NCI-H2196 treated with DMSO at 0.1 percent for 48 hours (cell line): Measurements from ENCODE around the gene ADARB2.

Experiments used
- DNase-seq: peaks from one replicate; lab custom pipeline; 2025; ENCODE audit not compliant: unreplicated experiment; lab: John Stamatoyannopoulos, UW

Gene ADARB2

GRCh38 chr10:1377740-1378397 is 359.5 kb downstream of the ADARB2 start:
- no peak for DNase-seq

DNA sequence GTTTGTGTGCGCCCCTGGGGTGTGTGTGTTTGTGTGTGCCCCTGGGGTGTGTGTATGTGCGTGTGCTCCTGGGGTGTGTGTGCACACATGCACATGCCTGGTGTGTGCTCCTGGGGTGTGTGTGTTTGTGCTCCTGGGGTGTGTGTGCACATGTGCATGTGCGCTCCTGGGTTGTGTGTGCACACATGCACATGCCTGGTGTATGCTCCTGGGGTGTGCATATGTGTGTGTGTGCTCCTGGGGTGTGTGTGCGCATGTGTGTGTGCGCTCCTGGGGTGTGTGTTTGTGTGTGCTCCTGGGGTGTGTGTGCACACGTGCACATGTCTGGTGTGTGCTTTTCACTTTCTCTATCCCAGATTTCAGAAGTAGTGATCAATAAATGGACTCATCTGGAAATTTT is 360.1 kb downstream of the ADARB2 start:
- no peak for DNase-seq

- DNase-seq, result no peak
Measured at GRCh38 chr10:1376384-1376945, 360.9 kb downstream of the ADARB2 start.

- DNase-seq, result no peak
Measured at GRCh38 chr10:1375346-1376170, 361.8 kb downstream of the ADARB2 start.

- DNase-seq, result no peak
Measured at GRCh38 chr10:1374511-1375345, 362.6 kb downstream of the ADARB2 start.

GRCh38 chr10:1373287-1373686 is 364.0 kb downstream of the ADARB2 start:
- DNase-seq, result no peak

GRCh38 chr10:1372212-1372611 is 365.1 kb downstream of the ADARB2 start:
- no peak for DNase-seq

GRCh38 chr10:1370298-1370697 is 367.0 kb downstream of the ADARB2 start:
- no peak for DNase-seq

DNA sequence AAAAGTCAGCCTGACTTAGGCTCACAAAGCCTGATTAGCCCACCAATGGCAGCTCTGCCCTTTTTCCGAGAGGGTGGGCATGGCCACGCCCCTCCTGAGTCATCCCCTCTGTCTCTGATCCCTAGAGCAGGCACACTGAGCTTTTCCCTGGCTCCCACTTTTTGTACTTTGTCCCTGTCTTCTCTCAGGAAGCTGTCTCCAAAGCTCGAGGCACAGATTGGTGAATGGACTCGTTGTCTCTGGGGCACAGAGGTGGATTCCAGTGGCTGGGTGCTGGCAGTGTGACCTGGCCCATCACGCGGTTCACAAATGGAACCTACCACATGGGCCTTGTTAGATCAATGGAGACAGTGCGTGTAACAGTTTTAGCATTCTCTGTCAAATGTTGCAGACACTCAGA is 367.7 kb downstream of the ADARB2 start:
- no peak for DNase-seq

DNA sequence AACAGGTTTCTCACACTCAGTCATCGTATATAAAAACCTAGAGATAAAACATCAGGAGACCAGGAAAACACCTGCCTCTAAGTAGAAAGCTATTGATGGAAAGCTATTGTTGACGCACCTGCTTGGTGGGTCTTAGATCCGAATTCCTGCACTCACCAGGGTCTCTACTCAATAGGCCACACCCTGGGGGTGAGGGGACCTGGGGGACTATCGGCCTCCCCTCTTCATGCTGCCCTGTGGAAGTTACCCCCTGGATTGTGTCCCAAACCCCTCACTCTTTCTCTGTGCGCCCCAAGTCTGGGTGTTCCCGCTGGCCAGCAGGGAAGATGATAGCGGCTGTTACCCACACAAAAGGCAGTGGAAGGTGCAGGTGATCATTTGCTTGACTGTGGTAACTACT is 368.1 kb downstream of the ADARB2 start:
- DNase-seq, result no peak

GRCh38 chr10:1368842-1369171 is 368.5 kb downstream of the ADARB2 start:
- DNase-seq, result no peak

GRCh38 chr10:1367938-1368841 is 369.1 kb downstream of the ADARB2 start:
- no peak for DNase-seq

GRCh38 chr10:1366811-1367425 is 370.4 kb downstream of the ADARB2 start:
- DNase-seq, result no peak

- DNase-seq, result no peak
Measured at GRCh38 chr10:1366322-1366691, 371.0 kb downstream of the ADARB2 start.

DNA sequence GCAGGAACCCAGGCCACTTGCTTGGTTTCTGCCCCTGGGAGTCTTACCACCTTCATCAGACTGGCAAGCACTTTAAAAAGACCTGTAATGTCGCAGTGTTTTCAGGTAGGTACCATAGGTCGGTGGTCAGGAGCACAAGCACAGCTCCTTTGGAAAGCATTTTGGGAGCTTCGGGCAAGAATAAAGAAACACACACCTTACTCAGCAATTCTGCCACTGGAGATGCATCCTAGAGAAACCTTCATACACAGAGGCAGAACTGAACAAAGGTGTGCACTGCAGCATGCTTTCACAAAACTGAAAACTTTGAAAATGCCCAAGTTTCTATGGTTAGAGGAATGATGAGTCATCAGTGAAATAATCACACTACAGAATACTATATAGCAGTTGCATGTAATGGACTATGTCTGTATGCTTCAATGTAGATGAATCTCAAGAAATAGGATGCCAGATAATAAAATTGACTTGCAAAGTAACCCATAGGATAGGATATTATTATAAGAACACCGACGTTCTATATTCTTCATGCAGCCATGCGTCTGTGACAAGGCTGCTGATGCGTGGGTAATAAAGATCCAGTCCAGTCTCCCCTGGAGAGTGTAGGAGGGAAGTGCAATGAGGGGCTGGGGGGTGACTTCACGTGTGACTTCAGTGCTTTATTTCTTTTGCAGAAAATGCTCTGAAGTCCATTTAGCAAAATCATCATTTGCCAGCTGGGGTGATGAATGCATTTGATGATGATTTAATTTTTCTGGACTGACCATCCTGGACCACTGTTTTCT is 371.6 kb downstream of the ADARB2 start:
- DNase-seq, result no peak

DNA sequence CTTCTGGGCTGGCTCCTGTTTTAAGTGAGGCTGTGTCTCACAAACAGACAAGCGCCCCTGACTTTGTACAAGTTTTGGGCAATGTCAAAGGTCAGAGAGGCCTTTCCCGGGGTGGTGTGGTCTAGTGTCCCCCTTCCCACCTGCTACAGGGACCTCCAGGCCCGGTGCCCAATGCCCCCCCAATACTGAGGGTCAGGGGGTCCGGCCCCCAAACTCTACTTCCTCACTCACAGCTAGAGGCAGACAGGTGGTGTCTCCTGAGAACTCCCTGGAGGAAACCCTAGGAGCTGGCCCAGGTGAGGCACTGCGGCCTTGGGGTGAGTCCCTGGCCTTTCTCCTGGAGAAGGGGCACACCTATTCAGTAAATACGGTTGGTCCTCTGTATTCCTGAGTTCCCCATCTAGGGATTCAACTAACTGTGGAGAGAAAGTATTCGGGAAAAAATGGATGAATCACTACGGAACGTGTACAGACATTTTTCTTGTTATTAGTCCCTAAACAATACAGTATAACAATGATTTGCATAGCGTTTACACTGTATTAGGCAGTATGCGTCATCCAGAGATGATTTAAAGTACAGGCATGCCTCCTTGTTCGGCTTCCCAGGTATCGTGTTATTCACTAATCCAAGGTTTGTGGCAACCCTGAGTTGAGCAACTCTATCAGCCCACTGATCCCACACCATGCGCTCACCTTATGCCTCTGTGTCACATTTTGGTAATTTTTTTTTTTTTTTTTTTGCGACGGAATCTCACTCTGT is 373.0 kb downstream of the ADARB2 start:
- no peak for DNase-seq

GRCh38 chr10:1363446-1364121 is 373.7 kb downstream of the ADARB2 start:
- DNase-seq, result no peak
